GM18909 (cell line): ENCODE measurements around the gene RNGTT.
"Not testable (repeated sequence)": the region's sequence is repeated elsewhere in the genome, so short reads cannot be mapped to it uniquely, and the experiment has no call there.

Experiments
- ATAC-seq: cut with Tn5 transposase; IDR thresholded peaks from one replicate; pipeline ENCODE4 v1.9.1; 2021; ENCODE audit warnings: mild to moderate bottlenecking; ENCODE audit not compliant: unreplicated experiment, poor library complexity

RNGTT gene

DNA sequence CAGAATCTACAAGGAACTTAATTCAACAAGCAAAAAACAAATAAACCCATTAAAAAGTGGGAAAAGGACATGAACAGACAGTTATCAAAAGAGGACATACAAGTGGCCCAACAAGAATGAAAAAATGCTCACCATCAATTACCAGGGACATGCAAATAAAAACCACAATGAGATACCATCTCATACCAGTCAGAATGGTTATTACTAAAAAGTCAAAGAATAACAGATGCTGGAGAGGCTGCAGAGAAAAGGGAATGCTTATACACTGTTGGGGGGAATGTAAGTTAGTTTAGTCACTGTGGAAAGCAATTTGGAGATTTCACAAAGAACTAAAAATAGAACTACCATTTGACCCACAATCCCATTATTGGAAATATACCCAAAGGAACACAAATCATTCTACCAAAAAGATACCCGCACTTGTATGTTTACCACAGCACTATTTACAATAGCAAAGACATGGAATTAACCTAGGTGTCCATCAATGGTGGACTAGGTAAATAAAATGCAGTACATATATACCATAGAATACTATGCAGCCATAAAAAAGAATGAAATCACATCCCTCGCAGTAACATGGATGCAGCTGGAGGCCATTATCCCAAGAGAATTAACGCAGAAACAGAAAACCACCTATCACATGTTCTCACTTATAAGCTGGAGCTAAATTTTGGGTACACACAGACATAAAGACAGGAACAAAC lies 48.4 kb downstream of the RNGTT start:
- ATAC-seq: no peak

DNA sequence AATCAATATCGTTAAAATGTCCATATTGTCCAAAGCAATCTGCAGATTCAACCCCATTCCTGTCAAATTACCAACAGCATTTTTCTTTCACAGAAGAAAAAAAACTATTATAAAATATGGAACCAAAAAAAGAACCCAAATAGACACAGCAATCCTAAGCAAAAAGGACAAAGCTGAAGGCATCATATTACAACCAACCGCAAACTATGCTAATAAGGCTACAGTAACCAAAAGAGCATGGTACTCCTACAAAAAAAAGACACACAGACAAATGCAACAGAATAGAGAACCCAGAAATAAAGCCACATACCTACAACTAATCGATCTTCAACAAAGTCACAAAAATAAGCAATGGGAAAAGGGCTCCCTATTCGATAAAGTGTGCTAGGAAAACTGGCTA lies 49.2 kb downstream of the RNGTT start:
- ATAC-seq: no peak

DNA sequence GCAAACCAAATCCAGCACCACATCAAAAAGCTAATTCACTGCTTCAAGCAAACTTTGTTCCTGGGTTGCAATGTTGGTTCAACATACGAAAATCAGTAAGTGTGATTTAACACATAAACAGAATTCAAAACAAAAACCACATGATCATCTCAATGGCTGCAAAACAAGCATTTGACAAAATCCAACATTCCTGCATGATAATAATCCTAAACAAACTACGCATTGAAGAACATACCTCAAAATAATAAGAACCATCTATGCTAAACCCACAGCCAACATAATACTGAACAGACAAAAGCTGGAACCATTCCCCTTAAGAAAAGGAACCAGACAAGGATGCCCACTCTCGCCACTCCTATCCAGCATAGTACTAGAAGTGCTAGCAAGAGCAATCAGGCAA lies 49.9 kb downstream of the RNGTT start:
- ATAC-seq: no peak

DNA sequence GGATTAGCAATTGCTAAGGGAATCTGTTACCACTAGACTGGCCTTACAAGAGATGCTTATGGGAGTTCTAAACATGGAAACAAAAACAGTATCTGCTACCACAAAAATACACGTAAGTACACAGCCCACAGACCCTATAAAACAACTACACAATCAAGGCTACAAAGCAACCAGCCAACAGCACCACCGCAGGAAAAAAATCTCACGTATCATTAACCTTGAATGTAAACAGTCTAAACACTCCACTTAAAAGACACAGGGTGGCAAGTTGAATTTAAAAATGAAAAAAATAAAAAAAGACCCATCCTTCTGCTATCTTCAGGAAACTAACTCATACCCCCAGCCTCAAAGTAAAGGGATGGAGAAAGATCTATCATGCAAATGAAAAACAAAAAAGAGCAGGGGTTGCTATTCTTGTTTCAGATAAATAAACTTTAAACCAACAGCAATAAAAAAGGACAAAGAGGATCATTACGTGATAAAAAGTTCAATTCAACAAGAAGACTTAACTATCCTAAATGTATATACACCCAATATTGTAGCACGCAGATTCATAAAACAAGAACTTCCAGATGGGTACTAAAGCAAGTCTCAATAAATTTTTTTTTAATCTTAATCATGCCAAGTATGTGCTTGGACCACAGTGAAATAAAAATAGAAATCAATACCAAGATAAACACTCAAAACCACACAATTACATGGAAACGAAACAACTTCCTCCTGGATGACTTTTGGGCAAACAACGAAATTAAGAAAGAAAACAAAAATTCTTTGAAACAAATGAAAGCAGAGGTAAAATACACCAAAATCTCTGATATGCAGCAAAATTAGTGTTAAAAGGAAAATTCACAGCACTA lies 52.3 kb downstream of the RNGTT start:
- no peak for ATAC-seq

DNA sequence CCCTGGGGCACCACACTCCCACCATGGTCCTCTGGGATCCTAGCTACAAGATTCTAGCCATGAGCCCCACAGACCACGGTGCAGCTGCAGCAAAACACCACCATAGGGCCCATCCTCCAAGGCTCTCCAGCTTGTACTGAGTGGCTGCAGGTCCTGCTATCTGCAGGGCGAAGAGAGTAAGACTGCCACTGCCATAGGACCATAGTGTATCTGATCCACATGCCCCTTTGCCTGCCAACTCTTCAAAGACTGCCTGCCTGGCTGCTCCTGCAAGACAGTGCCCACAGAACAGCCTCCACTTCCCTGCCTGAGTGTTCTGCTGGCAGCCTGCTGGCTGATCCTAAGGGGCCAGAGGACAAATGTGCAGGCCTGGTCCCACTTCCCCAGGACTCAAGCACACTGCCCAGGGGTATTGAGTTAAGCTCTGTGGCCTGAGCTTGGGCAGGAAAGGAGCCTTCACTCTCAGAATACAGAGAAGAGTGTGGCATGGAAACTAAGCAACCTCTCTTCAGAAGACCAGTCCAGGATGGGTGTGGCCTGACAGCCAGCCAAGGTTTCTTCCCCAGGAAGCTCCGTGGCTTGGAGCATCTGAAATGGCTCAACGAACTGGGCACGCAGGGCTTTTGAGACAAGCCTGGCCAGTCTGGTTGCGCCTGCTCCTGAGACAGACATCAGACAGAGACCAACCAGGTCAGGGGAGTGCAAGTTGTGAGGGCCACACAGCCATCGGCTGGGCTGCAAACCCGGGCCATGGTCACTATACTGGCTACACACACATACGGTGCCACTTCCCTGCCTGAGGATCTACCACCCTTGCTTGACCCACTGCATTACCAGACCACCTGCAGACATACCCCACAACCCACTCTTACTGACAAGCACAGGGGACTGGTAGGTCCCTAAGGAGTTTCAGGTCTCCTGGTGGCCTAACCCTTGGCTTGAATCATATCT lies 54.5 kb downstream of the RNGTT start:
- ATAC-seq: no peak

DNA sequence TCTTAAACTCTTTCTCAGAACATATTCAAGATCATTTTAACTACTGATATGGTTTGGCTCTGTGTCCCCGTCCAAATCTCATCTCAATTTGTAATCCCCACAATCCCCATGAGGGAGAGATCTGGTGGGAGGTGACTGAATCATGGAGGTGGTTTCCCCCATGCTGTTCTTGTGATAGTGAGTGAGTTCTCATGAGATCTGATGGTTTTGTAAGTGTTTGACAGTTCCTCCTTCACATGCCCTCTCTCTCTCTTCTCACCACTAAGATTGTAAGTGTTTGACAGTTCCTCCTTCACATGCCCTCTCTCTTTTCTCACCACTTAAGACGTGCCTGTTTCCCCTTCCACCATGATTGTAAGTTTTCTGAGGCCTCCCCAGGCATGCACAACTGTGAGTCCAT lies 56.3 kb downstream of the RNGTT start:
- not testable (repeated sequence) for ATAC-seq

DNA sequence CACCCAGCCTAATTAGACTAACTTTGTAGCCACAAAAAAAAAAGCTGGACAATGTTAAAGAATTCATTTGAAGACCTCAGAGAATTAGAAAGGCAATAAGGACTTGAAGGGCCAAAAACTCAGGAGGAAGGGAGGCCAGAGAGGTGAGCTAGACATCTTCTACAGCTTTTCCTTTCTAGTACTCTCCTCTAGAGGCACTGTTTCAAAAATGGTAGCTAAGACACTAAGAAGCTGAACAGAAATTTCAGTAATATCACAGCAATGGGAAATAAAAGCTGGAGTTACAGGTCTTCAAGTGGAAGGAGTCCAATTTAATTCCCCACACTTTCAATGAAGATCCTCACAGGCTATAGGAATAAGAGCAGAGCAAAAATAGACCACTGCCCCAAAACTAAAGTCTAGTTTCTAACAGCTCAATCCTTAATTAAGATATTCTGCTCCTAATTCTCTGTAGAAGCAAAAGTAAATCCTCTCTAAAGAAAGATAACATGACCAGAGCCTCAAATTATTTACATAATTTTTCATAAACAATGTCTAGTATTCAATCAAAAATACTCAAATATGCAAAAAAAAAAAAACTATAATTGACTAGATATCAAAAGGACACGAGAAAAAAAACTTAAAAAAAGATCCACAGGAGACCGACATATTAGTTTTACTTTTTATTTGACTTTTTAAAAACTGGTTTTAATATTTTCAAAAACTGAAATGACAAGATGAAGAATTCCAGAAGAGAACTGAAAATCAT lies 63.7 kb downstream of the RNGTT start:
- ATAC-seq: no peak

DNA sequence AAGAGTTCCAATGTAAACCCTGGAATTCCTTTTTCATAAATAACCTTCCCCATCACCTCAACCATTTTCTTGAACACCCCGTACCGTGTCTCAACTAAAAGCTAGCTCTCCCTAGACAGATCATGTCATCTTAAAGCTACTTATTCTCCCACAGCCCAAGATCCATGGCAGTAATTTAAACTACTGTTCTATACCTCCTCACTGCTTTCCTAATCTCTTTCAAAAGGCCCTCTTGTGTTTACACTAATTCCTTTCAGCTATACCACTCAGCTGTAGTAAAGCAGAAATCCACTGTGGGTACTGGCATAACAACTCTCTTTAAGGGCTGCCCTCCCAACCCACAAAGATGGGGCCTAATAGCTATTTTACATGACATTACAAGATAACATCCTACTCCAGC lies 67.5 kb downstream of the RNGTT start:
- no peak for ATAC-seq

DNA sequence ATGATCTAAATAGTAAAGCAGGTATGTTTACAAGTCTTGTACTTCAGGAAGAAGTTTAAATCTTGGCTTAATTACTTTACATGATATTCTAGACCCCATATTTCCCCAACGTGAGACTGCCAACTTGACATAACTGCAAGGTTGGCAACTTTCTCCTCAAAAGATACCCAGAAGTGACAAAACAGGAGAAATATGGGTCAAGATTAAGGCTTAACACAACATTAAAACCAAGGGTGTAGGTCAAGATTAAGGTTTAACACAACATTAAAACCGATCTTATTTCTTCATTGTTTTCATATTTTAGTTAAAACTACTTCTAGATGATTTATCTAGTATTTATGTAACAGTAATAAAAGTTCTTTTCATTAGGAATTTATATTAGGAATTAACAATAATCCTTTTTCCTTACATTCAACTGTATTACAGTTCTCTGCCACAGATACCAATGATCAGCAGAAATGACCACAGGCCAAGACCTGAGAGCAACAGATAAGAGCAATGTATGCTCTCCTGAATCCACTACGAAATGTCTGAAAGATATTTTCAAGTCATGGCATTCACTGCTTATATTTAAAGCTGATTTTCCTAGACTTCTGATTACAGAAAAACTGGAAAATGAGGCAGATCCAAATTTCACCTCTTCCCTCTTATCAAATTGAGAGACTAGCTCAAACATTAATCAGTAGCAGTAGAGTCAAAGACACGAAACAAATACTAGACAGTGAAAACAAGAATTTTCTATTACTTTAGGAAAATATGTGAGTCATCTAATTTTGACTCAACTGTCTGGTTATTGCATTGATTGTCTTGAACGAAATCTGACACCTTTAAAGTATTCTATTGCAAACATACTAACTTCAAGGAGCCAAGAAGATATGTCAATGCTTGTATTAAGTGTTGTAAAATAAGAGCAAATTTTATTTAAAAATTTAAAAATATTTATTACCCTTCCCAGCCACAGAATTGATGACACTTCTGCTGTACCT lies 72.3 kb downstream of the RNGTT start:
- no peak for ATAC-seq

DNA sequence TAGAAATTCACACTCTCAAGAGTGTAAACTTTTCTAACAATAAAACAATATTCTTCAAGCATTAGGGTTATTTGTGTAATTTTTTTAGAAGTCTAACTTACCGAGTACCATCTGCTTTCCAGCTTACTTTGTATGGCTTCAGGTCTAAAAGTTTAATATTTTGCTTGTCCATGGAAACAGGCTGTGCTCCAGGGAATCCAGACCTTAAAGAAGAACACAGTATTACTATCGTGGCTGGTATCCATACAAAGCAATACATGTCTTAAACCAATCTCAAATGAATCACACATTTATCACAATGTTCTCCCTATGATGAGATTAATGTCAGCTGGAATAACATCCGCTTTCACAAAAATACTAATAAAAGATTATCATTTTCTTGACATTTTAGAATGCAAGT lies 73.0 kb downstream of the RNGTT start:
- no peak for ATAC-seq

DNA sequence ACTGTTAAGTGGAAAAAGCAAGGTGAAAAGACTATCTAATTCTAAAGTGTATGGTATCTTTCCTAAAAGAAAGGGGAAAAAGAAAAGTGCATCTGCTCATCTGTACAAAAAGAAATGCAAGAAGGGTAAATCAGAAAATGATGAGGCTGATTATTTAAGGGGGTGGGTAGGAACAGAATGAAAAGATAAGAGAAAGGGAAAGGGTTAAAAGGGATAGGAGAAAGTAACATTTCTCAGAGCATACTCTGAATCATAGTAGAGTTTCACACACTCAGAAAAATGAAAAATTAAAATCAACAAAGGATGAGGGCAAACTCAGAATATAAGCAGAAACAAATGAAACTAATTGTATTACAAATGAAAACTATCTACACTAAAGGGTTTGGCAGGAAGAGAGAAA lies 79.1 kb downstream of the RNGTT start:
- no peak for ATAC-seq

DNA sequence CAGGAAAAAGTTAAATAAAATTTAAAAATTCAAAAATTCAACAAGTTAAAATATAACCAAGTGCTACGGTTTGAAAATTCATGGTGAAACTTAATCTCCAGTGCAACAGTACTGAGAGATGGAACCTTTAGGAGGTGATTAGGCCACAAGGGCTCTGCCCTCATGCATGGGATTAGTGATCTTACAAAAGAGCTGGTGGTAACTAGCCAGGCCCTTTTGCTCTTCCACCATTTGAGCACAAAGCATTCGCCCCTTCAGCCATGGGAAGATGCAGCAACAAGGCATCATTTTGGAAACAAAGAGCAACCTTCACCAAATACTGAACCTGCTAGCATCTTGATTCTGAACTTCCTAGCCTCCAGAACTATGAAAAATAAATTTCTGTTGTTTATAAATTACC lies 80.9 kb downstream of the RNGTT start:
- ATAC-seq: no peak

DNA sequence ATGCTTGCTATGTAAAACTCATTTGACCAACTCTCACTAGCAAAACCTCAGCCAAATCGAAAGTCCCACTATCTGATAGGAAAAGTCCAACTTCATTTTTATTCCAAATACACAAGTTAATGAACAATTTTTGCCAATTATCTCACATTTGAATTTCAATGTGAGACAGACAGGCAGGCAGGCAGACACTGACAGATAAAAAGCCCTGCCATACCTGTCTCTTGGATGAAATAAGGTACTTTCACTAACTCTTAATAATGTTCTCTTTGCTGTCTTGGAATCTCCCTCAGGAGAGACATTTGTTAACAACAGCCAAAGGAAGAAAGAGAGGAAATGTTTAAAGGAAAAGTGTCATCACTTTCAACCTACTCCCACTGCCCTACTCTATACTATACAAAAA lies 82.0 kb downstream of the RNGTT start:
- ATAC-seq: no peak

DNA sequence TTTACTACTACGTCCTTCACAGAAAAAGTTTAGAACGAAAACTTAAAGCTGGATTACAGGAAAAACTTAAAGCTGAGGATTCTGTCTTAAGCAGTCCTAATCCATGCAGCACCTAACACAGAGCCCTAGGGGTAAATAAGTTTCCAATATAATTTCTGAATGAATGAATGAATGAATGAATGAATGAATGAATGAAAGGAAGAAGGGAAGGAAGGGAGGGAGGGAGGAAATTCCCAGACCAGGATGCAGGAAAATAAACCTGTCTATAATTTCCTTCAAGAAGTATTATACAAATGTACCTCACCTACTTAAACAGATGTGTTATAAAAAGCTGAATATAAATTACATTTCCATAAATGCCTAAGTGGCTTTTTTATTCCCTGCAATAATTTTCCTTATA lies 83.4 kb downstream of the RNGTT start:
- no peak for ATAC-seq

DNA sequence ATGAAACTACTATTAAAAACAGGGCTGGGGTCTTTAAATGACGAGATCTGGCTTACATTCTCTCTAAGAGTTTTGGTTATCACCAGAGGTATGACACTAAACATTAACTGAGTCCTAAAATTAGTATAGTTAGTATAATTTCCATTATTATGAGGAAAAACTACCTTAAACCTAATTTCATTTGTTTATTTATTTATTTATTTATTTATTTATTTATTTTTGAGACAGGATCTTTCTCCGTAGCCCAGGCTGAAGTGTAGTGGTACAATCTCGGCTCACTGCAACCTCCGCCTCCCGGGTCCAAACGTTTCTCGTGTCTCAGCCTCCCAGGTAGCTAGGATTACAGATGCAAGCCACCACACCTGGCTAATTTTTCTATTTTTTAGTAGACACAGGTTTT lies 85.5 kb downstream of the RNGTT start:
- ATAC-seq: no peak

DNA sequence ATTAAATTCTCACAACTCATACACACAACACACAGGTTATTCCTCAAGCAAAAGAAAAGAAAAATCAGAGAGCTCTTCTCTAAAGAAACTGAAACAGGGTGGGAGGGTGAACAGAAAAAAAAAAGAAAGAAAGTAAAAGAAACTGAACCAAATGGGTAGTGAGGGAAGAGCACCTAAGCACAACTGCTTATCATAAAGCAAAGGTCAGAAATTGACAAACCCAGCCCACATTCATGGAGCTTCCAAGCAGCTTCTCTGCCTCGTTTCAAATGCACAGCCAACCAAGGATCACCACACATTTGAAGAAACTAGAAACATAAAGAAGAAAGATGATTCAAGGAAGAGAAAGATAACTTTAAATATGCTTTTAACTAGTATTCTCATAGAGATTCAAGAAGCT lies 90.5 kb downstream of the RNGTT start:
- ATAC-seq: no peak

DNA sequence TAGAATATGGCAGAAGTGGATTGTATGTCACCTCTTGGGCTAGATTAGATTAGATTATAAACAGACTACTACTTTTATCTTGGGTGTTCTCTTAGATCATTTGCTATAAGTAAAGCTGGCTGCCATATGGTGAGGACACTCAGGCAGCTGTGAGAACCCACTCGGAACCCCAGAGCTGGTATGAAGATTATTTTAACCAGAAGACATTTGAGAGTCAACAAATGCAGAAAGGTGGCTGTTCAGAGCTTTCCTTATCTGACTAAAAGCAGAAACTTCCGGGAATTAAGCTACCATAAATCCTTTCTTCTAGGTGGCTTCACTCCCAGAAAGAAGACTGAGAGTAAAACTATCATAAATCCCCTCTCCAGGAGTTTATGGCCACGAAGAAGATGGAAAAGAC lies 91.9 kb downstream of the RNGTT start:
- ATAC-seq: no peak

DNA sequence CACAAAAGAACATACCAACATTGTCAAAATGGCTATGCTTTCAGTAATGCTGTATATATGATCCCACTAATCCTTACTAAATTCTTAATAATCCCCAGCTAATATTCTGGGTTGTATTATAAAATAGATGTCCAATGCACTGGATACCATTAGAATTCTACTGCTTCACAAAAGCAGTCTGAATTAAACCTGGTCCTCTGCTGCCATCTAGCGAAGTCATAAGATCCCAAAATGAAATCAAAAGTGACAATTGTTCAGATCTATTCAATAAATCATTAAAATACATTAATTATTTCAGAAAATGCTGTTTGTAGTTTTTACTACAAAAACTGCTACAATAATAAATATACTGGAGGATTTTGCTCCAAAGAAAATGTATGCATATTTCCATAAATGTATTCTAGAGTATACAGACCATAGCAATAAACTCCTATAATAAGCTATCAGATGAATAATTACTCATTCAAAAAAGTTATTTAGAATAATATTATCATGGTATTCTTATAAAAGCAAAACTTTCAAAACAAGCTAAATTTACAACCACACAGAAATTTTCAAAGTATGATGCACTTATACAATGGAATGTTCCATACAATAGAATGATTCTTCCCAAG lies 92.6 kb downstream of the RNGTT start:
- no peak for ATAC-seq
